Measurements from ENCODE around the gene INSM1. TPM values are rescaled to one million over a fixed set of nuclear protein-coding genes. Genes with fewer than 3 reads are reported as not detected.

INSM1 gene
- polyA plus RNA-seq, 4 donors: not detected

DNA sequence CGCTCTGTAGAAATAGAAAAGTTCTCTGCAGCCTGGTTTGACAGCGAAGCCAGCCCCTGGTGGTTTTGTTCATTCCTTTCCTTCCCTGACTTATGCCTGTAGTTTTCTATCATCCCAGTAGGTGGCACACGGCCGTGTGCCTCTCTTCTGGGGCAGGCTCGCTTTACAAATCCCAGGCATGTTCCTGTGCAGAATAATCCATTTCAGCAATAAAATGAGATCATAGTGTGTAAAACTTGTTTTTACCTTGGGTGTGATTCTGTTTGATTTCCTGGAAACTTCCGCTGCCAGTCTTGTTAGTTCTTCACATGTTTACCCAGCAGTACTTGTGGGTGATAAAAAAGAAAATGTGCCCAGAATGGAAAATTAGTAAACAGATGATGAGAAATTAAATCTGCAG is 7.4 kb upstream of the INSM1 start:
- DNase-seq (ENCODE audit: low read depth in 4 of 4, low spot score in 3 of 4): no peak

DNA sequence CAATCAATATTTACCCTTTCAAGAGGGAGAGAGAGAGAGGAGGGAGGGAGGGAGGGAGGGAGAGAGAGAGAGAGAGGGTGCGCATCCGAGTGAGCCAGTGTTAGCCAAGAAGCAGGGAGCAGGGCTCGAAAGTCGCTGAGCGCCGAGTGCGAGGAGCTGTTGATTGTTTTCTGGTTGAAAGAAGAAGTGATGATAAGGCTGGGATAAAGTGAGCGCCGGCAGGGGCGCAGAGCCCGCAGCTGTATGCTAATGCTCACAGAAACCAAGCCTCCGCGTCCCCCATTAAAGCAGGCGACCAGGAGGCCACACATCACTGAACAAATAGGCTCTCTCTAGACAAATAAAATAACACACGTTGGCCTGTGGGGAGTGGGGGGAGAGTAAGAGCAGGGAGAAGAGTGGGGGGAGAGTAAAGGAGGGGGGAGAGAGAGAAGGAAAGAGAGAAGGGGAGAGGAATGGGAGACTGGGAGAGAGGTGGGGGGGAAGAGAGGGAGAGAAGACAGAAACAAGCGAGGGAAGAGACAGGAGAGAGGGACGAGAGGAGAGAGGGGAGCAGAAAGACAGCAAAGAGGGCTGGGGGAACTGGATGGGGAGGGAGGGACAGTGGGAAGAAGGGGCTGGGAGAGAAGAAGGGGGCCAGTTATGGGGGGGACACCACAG is 5.0 kb upstream of the INSM1 start:
- no peak for DNase-seq (ENCODE audit: low read depth in 4 of 4, low spot score in 3 of 4)

DNA sequence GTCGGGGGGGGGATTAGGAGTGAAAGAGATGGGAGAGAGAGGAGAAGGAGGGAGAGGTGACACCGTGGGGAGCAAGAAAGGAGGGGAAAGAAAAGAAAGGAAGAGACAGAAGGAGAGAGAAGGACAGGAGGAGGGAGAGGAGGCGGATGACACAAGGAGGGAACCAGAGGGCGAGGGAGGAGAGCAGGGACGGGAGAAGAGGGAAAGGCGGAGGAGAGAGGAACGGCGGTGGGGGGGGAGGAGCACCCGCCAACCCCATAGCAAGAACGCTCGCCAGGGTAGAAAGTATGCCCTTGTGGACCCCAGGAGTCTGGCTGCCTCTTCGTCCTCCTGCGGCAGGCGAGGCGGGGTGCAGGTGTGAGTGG is 4.5 kb upstream of the INSM1 start:
- no peak for DNase-seq (ENCODE audit: low read depth in 4 of 4, low spot score in 3 of 4)

- no peak for DNase-seq (ENCODE audit: low read depth in 4 of 4, low spot score in 3 of 4)
Observed at GRCh38 chr20:20363799-20364592, 3.9 kb upstream of the INSM1 start.

GRCh38 chr20:20364593-20365479 is 3.1 kb upstream of the INSM1 start:
- no peak for DNase-seq (ENCODE audit: low read depth in 4 of 4, low spot score in 3 of 4)

GRCh38 chr20:20365480-20366161 is 2.3 kb upstream of the INSM1 start:
- DNase-seq (ENCODE audit: low read depth in 4 of 4, low spot score in 3 of 4): no peak

DNA sequence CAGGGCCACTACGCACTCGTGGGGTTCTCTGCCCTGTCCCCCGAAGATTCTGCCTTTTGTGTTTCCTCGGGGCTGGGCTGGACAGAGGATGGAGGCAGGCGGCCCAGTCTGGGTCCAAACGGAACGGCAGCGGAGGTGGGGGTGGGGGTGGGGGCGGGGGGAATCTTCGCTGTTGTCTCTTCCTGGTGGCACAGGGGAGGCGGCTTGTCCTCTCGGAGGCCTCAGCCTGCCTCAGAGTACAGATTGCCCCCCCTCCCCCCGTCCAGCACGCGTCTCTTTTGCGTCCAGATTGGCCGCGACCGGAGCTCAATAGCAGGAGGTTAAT is 1.4 kb upstream of the INSM1 start:
- DNase-seq (ENCODE audit: low read depth in 4 of 4, low spot score in 3 of 4): no peak

DNA sequence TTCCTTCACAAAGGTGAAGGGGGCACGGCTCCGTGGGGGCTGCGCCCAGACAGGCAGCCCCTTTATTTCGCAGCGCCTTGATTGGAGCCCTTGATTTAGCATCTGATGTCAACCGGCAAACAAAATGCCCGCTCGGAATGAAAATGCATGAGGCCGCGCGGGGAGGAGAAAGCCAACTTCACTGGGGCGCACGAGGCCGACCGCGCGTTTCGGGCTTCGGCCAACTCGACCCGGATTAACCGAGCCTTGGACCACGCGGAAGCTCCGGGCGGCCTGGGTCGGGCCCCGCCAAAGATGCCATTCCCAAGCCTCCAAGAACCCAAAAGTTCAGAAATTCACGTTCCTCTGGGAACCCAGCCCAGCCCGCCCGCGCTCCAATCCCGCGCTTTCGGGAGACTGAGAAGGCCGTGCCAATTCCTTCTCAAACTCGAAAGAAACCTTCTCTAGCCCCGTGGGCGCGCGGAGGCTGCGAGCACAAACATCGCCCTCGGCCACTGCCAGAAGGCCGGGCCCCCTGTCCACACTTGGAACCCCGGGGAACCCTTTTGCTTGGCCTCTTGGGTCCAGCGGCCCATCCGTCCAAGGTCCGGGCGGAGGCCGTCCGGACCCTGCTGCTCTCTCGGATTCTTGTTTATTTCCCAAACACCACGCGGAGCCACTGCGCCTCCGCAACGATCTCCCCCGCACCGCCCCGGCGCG is 879 bp upstream of the INSM1 start:
- no peak for DNase-seq (ENCODE audit: low read depth in 4 of 4, low spot score in 3 of 4)

GRCh38 chr20:20368418-20369249 is 730 bp downstream of the INSM1 start:
- DNase-seq (ENCODE audit: low read depth in 4 of 4, low spot score in 3 of 4): no peak

DNA sequence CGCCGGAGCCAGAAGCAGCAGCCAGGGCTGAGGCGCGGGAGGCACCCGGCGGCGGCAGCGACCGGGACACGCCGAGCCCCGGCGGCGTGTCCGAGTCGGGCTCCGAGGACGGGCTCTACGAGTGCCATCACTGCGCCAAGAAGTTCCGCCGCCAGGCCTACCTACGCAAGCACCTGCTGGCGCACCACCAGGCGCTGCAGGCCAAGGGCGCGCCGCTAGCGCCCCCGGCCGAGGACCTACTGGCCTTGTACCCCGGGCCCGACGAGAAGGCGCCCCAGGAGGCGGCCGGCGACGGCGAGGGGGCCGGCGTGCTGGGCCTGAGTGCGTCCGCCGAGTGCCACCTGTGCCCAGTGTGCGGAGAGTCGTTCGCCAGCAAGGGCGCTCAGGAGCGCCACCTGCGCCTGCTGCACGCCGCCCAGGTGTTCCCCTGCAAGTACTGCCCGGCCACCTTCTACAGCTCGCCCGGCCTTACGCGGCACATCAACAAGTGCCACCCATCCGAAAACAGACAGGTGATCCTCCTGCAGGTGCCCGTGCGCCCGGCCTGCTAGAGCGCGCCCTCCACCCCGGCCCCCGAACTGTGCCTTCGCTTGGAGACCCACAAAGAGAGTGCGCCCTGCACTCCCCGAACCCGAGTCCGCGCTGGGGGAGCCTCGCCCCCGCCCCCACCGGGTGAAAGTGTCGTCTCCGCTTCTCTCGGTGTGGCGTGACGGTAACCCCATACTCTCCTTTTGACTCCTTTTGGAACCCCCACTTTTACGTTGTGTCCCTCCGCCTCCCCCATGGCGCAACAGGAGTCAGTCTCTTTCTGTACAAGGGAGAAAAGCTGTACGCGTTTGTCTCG is 1.6 kb downstream of the INSM1 start:
- DNase-seq (ENCODE audit: low read depth in 4 of 4, low spot score in 3 of 4): no peak

DNA sequence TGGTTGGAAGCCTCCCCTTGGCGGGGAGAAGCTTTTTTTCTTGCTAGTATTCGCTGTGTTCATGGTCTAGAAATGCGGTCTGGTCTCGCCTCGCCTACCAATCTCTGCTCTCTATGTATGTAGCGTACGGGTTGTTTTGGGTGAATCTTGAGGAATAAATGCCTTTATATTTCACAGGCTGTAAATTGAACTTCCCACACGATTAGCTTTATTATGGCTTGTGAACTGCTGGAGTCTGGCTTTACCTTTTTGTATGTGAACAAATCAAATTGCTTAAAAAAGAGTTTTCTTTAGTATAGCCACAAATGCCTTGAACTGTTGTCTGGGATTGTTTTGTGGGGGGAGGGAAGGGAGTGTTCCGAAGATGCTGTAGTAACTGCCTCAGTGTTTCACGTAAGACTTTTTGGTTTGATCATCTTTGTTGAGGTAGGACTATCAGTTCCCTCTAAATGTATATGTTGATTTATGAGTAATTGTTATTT is 2.2 kb downstream of the INSM1 start:
- DNase-seq (ENCODE audit: low read depth in 4 of 4, low spot score in 3 of 4): no peak

DNA sequence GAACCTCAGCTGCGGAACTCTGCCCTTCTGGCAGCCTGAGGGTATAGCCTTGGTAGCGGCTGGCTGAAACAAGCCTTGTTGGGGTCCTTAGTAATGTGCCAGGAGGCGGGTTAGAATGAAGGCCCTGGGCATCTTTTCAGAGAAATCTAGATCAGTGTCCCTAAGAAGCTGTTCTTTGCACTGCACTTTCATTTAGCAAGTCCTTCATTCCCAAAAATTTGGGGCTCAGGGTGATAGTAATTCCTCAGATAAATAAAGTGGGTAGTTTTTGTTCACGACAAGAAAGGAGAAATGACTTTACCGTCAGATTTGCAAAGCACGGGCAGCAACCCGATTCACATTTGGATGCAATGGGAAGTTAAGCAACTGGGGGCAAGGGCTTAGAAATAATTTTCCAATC is 3.2 kb downstream of the INSM1 start:
- no peak for DNase-seq (ENCODE audit: low read depth in 4 of 4, low spot score in 3 of 4)

DNA sequence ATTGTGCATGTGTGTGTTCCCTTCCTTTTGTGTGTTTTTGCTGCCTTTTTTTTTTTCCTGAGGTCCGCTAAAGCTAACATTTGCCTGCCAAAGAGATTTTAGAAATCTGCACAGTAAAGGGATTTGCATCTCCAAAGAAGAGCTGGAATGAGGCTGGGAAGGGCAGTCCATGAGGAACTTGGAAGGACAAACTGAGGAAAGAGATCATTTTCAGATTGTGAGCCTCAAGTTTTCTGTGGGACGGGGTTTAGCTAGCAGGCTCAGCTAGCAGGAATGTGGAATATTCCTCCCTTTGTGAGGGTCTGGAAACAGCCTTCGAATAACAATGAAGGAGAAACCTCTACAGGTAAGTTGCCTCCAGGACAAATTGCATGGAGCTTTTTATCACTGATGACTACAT is 3.8 kb downstream of the INSM1 start:
- no peak for DNase-seq (ENCODE audit: low read depth in 4 of 4, low spot score in 3 of 4)

GRCh38 chr20:20373091-20373571 is 5.2 kb downstream of the INSM1 start:
- DNase-seq (ENCODE audit: low read depth in 4 of 4, low spot score in 3 of 4): no peak

GRCh38 chr20:20375862-20376261 is 8.0 kb downstream of the INSM1 start:
- DNase-seq (ENCODE audit: low read depth in 4 of 4, low spot score in 3 of 4): no peak

DNA sequence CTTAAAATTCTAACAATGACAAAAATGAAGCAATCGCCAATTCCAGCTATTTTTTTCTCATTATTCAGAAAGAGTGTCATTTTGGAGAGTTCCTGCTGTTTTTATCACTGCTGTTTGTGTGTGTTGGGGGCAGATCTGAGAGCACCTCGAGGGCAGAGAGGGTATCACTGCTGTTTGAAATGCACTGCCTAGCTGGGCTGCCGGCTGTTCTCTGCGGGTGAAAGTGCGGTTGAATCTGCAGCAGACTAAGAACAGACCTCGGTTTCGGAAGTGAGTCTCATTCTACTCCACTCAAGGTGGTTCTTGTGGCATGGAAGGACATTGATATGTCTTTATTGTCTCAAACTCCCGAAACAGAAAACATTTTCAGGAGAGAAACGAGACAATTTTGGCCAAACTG is 18.3 kb downstream of the INSM1 start:
- DNase-seq (ENCODE audit: low read depth in 4 of 4, low spot score in 3 of 4): no peak

DNA sequence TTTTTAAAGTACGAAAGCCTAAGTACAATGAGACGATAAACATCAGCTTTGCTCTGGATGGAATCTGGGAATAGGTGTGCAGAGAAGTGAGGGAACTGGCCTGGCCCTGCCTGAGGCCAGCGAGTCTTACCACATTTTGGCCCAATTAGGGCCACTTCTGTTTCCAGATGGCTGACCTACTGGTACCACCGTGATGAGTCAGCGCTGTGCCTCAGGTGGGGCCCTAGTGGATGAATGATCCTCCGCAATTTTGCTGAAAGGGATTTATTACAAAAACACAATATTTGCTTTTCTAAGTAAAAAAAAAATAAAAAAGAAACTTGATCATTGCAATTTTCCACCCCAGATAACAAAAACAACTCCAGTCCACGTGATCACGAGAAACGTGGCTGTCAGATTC is 22.5 kb downstream of the INSM1 start:
- DNase-seq (ENCODE audit: low read depth in 4 of 4, low spot score in 3 of 4): no peak

DNA sequence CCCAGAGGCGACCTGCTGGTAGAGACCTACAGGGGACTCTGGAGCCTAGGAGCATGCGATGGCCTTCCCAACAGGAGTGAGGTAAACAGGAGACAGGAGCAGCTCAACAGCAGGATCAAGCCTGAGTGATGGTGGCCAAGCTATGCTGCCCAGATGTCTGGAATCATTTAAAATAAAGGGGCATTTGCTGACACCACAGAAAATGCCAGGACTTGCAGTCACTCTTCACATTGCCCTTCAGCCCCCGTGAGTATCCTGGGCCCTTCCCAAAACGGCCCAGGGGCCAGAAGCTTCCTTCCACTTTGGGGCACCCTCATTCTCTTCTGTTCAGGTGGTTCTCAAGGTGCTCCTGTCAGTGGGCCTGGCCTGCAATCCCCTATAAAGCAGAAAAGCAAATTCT is 23.2 kb downstream of the INSM1 start:
- DNase-seq (ENCODE audit: low read depth in 4 of 4, low spot score in 3 of 4): no peak

Measured in left renal pelvis (tissue), 4 donors.